Stimulated activated CD4-positive, alpha-beta T cell treated with anti-CD3 and anti-CD28 coated beads, Interleukin-12 subunit alpha, Interleukin-12 subunit beta, amount 100 ng/mL, for 4 hours (primary cell): ENCODE data around the gene F2RL3.
"Not testable (repeated sequence)": the region's sequence is repeated elsewhere in the genome, so short reads cannot be mapped to it uniquely, and the experiment has no call there.

ENCODE experiments used
- DNase-seq: peaks from one replicate; pipeline ENCODE4 v3.0.0-alpha.2; 2020

Gene F2RL3

GRCh38 chr19:16928351-16928750, 39.6 kb downstream of the F2RL3 start:
- DNase-seq = no peak

- no peak for DNase-seq
Measured at GRCh38 chr19:16928916-16929315, 40.1 kb downstream of the F2RL3 start.

GRCh38 chr19:16930753-16931152, 42.0 kb downstream of the F2RL3 start:
- DNase-seq = no peak

GRCh38 chr19:16931306-16931705, 42.5 kb downstream of the F2RL3 start:
- DNase-seq = no peak

GRCh38 chr19:16934489-16934888, 45.7 kb downstream of the F2RL3 start:
- no peak for DNase-seq

GRCh38 chr19:16936901-16937300, 48.1 kb downstream of the F2RL3 start:
- no peak for DNase-seq

GRCh38 chr19:16937796-16938195, 49.0 kb downstream of the F2RL3 start:
- DNase-seq = not testable (repeated sequence)

- no peak for DNase-seq
Measured at GRCh38 chr19:16938211-16938610, 49.4 kb downstream of the F2RL3 start.

- not testable (repeated sequence) for DNase-seq
Measured at GRCh38 chr19:16940063-16940462, 51.3 kb downstream of the F2RL3 start.

- DNase-seq = no peak
Measured at GRCh38 chr19:16940626-16941025, 51.8 kb downstream of the F2RL3 start.
